G401.6 (cell line): ENCODE data around the gene RPL19.
A peak's percentile ranks its signal among the peaks of the same experiment; 100 is the strongest.
"Not testable (repeated sequence)": the region's sequence is repeated elsewhere in the genome, so short reads cannot be mapped to it uniquely, and the experiment has no call there.

Experiments used
- FAIRE-seq: peaks from 2 replicates; lab custom pipeline; 2012; peaks lifted over from hg19 to GRCh38; lab: Jason Lieb, UNC

Gene RPL19

GRCh38 chr17:39244600-39245570 lies 44.8 kb downstream of the RPL19 start:
- FAIRE-seq = peak; percentile 89

DNA sequence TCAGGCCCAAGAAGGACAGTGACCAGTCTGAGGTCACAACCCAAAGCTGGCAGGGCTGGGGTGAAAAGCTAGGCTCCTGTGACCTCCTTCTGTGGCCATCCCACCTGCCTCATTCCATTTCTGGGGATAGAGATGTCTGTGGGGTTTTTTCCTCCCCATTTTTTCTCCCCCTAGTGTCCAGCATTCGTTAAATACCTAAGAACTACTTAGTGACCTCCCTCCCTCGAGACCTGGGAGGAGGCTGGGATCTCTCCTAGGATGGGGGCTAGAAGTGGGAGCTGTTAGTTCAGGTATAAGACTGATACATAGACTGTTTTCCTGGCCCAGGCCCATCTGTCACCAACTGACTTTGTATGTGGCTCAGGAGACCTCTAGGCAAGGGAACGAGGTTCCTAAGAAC lies 46.2 kb downstream of the RPL19 start:
- no peak for FAIRE-seq

- FAIRE-seq = not testable (repeated sequence)
Observed at GRCh38 chr17:39250076-39250475, 50.0 kb downstream of the RPL19 start.

DNA sequence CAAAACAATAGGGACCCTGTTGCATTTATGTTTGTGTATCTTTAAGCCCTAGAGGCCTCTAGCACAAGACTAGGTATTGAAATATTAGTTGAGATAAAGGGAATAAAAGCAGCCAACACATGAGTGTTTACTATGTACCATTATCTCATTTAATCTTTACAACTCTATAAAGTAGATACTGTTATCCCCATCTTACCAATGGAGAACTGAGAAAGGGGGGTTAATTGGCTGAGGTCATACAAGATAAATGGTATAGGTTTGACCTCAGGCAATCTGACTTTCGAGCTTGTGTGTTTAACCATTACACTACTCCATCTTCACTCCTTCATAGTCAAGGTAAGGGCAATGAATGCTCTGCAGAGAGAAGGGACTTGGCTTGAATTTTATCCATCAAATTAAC lies 51.9 kb downstream of the RPL19 start:
- no peak for FAIRE-seq

DNA sequence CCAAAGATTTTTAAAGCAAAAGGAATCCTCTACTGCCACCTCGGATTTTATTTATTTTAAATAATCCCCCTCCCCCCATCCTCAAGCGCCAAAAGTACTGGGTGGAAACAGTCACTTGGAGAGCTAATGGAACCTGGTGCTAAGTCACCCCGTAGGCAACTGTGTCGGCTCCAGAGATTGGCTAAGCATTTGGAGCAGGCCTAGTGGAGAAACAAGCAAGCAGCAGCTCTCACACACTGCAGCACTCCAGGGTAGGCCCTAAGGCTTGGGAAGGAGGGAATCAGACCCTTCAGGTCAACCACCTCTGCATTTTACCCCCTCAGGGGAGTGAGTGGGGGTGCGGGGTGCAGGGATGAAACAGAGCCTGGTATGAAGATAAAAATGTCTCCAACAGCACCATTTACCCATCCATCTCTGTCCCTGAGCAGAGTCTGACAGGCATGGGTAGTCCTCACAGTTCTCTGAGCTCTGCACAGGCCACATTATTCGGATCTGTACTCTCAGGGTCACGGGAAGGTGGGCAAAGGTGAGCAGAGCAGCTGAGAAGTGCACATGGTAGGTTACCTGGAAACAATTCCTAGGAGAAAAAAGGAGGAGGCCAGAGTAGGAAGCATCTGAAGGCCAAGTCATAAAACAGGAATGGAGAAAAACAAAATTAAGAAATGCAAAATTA lies 52.8 kb downstream of the RPL19 start:
- FAIRE-seq = no peak
